ENCODE results near the gene PINK1.

The PINK1 gene

GRCh38 chr1:20614131-20614579 lies 19.1 kb upstream of the PINK1 start:
- Histone ChIP-seq H3K9ac (ENCODE audit: low read length) (no peak overlapping the region), H3K36me3 (ENCODE audit: control insufficient read depth, low read depth, low read length) (no peaks in the 10 kb centered on the region), H3K27me3 (ENCODE audit: control insufficient read depth, insufficient read depth, low read length) (no peaks in the 10 kb centered on the region), H3K4me1 (ENCODE audit: control insufficient read depth, low read depth, low read length) (peaks cover 11% of the 10 kb centered on the region), H3K27ac (ENCODE audit: low read length) (no peak overlapping the region), H3K4me3 (ENCODE audit: low read length) (no peak overlapping the region), H3K9me3 (ENCODE audit: control insufficient read depth, low read depth, low read length) (no peaks in the 10 kb centered on the region)

DNA sequence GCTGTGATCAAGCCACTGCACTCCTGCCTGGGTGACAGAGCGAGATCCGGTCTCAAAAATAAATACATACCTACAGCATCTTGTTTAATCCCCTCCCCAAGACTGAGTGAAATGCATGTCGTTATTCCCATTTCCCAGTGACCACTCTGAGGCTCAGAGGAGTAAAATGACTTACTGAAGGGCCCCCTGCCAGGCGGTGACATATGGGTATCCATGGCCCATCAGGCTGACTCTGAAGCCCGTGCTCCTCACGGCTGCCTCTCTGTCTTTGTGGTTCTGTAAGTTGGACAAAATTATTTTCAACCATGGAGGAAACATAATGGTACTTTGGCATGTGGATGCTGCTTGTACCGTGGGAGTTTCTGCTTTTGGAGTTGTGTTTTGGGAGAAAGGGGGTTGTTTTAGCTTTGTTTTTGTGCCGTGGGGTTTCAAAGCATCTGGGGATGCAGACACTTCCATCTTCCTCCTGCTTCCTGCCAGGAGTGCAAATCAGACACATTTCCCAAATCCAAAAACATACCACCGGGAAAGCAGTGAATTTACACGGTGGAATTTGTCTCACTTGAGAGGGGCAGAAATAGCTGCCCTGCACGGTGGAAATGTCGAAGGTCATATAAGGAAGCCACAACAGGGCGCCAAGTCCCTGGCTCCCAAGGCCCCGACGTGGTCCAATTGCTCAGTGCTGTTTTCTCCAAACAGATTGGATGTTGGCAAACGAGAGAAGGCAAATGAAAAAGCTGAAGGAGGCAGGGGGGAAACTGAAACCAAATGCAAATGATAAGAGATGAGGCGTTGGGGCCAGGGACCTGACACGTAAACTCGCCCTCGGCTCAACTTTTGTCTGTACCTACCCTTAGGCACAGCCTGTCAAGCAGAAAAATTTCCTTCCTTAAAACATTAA lies 17.1 kb upstream of the PINK1 start:
- peaks cover 6% of the 10 kb centered on the region for H3K4me1 ChIP-seq (ENCODE audit: control insufficient read depth, low read depth, low read length)
- no peak overlapping the region for H3K9ac ChIP-seq (ENCODE audit: low read length)
- H3K27ac ChIP-seq (ENCODE audit: low read length) = no peak overlapping the region
- H3K36me3 ChIP-seq (ENCODE audit: control insufficient read depth, low read depth, low read length) = no peaks in the 10 kb centered on the region
- no peaks in the 10 kb centered on the region for H3K27me3 ChIP-seq (ENCODE audit: control insufficient read depth, insufficient read depth, low read length)
- no peaks in the 10 kb centered on the region for H3K9me3 ChIP-seq (ENCODE audit: control insufficient read depth, low read depth, low read length)
- H3K4me3 ChIP-seq (ENCODE audit: low read length) = no peak overlapping the region

DNA sequence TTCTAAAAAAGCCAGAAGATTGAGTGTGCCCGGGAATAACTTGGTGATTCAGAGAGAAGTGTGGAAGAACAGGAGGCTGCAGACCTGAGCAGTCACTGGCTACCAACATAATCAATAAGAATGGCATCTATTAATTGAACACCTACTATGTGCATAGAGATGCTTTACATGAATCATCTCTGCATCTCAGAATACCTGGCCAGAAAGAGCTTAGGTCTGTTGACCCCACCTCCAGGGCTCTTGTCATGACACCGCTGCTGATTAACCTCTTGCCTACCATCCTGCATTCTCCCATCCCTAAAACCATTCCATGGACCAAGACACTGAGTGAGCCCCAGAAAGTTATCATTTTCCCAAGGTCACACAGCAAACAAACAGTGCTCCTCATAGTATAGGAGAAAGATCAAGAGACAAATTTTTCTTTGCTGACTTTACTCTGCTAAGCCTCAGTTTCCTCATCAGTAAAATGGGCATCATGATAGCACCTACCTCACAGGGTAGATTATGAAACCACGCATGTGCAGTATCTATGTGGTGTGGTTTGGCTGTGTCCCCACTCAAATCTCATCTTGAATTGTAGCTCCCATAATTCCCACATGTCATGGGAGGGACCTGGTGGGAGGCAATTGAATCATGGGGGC lies 16.3 kb upstream of the PINK1 start:
- peaks cover 6% of the 10 kb centered on the region for H3K4me1 ChIP-seq (ENCODE audit: control insufficient read depth, low read depth, low read length)
- no peaks in the 10 kb centered on the region for H3K36me3 ChIP-seq (ENCODE audit: control insufficient read depth, low read depth, low read length)
- H3K9ac ChIP-seq (ENCODE audit: low read length) = no peak overlapping the region
- H3K9me3 ChIP-seq (ENCODE audit: control insufficient read depth, low read depth, low read length) = no peaks in the 10 kb centered on the region
- no peak overlapping the region for H3K4me3 ChIP-seq (ENCODE audit: low read length)
- no peaks in the 10 kb centered on the region for H3K27me3 ChIP-seq (ENCODE audit: control insufficient read depth, insufficient read depth, low read length)
- no peak overlapping the region for H3K27ac ChIP-seq (ENCODE audit: low read length)

DNA sequence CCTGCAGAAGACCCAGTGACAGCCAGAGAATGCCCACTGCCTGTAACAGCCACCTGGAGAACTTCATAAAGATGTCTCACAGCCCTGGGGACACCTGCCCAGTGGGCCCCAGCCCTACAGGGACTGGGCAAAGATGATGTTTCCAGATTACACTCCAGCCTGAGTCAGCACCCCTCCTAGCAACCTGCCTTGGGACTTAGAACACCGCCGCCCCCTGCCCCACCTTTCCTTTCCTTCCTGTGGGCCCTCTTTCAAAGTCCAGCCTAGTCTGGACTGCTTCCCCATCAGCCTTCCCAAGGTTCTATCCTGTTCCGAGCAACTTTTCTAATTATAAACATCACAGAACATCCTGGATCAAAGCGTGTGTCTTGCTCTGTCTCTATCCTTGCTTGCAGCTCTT lies 14.7 kb upstream of the PINK1 start:
- H3K4me1 ChIP-seq (ENCODE audit: control insufficient read depth, low read depth, low read length) = peaks cover 3% of the 10 kb centered on the region
- H3K27me3 ChIP-seq (ENCODE audit: control insufficient read depth, insufficient read depth, low read length) = no peaks in the 10 kb centered on the region
- no peaks in the 10 kb centered on the region for H3K9me3 ChIP-seq (ENCODE audit: control insufficient read depth, low read depth, low read length)
- H3K36me3 ChIP-seq (ENCODE audit: control insufficient read depth, low read depth, low read length) = no peaks in the 10 kb centered on the region
- H3K27ac ChIP-seq (ENCODE audit: low read length) = no peak overlapping the region
- H3K9ac ChIP-seq (ENCODE audit: low read length) = no peak overlapping the region
- H3K4me3 ChIP-seq (ENCODE audit: low read length) = no peak overlapping the region

DNA sequence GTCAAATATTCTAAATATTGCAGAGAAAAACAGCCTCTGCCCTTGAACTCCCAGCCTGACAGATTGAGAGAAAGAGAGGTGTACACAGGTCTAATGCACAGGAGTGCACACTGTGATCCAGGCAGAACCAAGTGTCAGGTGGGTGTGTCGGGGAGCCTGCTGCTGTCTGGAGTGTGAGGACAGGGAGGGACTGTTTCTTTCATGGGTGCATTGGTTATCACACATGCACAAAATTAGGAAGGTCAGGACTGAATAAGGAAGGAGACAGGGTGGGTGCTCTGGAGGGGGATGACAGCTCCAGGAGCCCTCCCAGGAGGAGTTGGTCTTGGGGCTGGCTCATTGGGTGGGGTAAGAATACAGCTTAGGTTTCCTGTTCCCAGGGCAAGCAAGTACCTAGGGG lies 13.3 kb upstream of the PINK1 start:
- Histone ChIP-seq H3K9ac (ENCODE audit: low read length) (no peak overlapping the region), H3K9me3 (ENCODE audit: control insufficient read depth, low read depth, low read length) (no peaks in the 10 kb centered on the region), H3K4me3 (ENCODE audit: low read length) (no peak overlapping the region), H3K36me3 (ENCODE audit: control insufficient read depth, low read depth, low read length) (no peaks in the 10 kb centered on the region), H3K27ac (ENCODE audit: low read length) (no peak overlapping the region), H3K4me1 (ENCODE audit: control insufficient read depth, low read depth, low read length) (peaks cover 8% of the 10 kb centered on the region), H3K27me3 (ENCODE audit: control insufficient read depth, insufficient read depth, low read length) (no peaks in the 10 kb centered on the region)

- Histone ChIP-seq H3K36me3 (ENCODE audit: control insufficient read depth, low read depth, low read length) (no peaks in the 10 kb centered on the region), H3K9me3 (ENCODE audit: control insufficient read depth, low read depth, low read length) (no peaks in the 10 kb centered on the region), H3K27ac (ENCODE audit: low read length) (no peak overlapping the region), H3K4me1 (ENCODE audit: control insufficient read depth, low read depth, low read length) (peaks cover 16% of the 10 kb centered on the region), H3K4me3 (ENCODE audit: low read length) (no peak overlapping the region), H3K27me3 (ENCODE audit: control insufficient read depth, insufficient read depth, low read length) (no peaks in the 10 kb centered on the region), H3K9ac (ENCODE audit: low read length) (no peak overlapping the region)
Measured at GRCh38 chr1:20621012-20621411, 12.2 kb upstream of the PINK1 start.

- no peaks in the 10 kb centered on the region for H3K27me3 ChIP-seq (ENCODE audit: control insufficient read depth, insufficient read depth, low read length)
- H3K27ac ChIP-seq (ENCODE audit: low read length) = no peak overlapping the region
- H3K4me3 ChIP-seq (ENCODE audit: low read length) = no peak overlapping the region
- H3K36me3 ChIP-seq (ENCODE audit: control insufficient read depth, low read depth, low read length) = no peaks in the 10 kb centered on the region
- no peaks in the 10 kb centered on the region for H3K9me3 ChIP-seq (ENCODE audit: control insufficient read depth, low read depth, low read length)
- no peak overlapping the region for H3K9ac ChIP-seq (ENCODE audit: low read length)
- peaks cover 19% of the 10 kb centered on the region for H3K4me1 ChIP-seq (ENCODE audit: control insufficient read depth, low read depth, low read length)
Measured at GRCh38 chr1:20624709-20625108, 8.5 kb upstream of the PINK1 start.

GRCh38 chr1:20625176-20626097 lies 7.8 kb upstream of the PINK1 start:
- H3K27ac ChIP-seq (ENCODE audit: low read length) = peak overlapping the region; percentile 4
- H3K4me1 ChIP-seq (ENCODE audit: control insufficient read depth, low read depth, low read length) = peaks cover 19% of the 10 kb centered on the region
- H3K36me3 ChIP-seq (ENCODE audit: control insufficient read depth, low read depth, low read length) = no peaks in the 10 kb centered on the region
- no peaks in the 10 kb centered on the region for H3K27me3 ChIP-seq (ENCODE audit: control insufficient read depth, insufficient read depth, low read length)
- no peak overlapping the region for H3K9ac ChIP-seq (ENCODE audit: low read length)
- H3K4me3 ChIP-seq (ENCODE audit: low read length) = peak overlapping the region; percentile 18
- H3K9me3 ChIP-seq (ENCODE audit: control insufficient read depth, low read depth, low read length) = no peaks in the 10 kb centered on the region

DNA sequence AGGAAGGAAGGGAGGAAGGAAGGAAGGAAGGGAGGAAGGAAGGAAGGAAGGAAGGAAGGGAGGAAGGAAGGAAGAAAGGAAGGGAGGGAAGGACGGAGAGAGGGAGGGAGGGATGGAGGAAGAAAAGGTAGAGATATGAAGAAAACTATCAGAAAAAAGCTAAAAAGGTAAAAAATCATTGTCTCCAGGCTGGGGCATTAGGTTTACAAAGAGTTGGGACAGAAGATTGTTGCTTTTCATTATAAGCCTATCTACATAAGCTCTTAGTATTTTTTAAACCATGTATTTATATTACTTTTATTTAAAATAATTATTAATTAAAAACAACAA lies 7.2 kb upstream of the PINK1 start:
- Histone ChIP-seq H3K4me1 (ENCODE audit: control insufficient read depth, low read depth, low read length) (peaks cover 19% of the 10 kb centered on the region), H3K9ac (ENCODE audit: low read length) (no peak overlapping the region), H3K36me3 (ENCODE audit: control insufficient read depth, low read depth, low read length) (no peaks in the 10 kb centered on the region), H3K9me3 (ENCODE audit: control insufficient read depth, low read depth, low read length) (no peaks in the 10 kb centered on the region), H3K27ac (ENCODE audit: low read length) (no peak overlapping the region), H3K4me3 (ENCODE audit: low read length) (no peak overlapping the region), H3K27me3 (ENCODE audit: control insufficient read depth, insufficient read depth, low read length) (no peaks in the 10 kb centered on the region)

DNA sequence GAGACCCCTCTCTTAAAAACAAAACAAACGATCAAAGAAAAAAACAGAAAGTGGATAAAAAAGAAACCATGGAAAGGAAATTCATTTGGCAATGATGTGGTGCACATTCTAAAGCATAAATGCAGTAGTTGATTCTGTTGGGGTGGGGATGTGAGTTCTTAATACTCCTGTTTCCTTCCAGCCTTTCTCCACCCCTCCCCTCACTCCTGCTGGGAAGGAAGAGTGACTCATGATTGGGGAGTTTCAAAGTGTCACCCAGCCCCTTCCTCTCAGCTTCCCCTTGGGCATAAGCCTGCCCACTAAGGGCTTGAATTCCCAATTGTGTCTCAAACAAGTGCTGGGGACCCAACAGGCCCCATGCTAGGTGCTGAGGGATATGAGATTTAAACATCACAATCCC lies 6.7 kb upstream of the PINK1 start:
- no peak overlapping the region for H3K9ac ChIP-seq (ENCODE audit: low read length)
- H3K27me3 ChIP-seq (ENCODE audit: control insufficient read depth, insufficient read depth, low read length) = no peaks in the 10 kb centered on the region
- no peaks in the 10 kb centered on the region for H3K9me3 ChIP-seq (ENCODE audit: control insufficient read depth, low read depth, low read length)
- no peaks in the 10 kb centered on the region for H3K36me3 ChIP-seq (ENCODE audit: control insufficient read depth, low read depth, low read length)
- peaks cover 19% of the 10 kb centered on the region for H3K4me1 ChIP-seq (ENCODE audit: control insufficient read depth, low read depth, low read length)
- H3K4me3 ChIP-seq (ENCODE audit: low read length) = no peak overlapping the region
- H3K27ac ChIP-seq (ENCODE audit: low read length) = no peak overlapping the region

DNA sequence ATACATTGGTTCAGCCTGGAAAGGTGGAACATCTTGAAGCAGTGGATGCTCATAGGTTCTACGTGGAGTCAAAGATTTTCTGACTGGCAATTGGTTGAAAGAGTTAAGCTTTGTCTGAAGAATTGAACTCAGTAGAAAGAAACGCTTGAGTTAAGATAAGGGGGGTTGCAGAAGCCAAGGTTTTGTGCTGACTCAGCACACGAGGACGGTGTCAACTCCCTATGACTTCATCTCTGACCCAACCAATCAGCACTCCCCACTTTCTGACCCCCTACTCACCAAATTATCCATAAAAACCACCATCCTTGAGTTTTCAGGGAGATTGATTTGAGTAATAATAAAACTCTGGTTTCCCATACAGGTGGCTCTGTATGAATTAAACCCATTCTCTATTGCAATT lies 2.5 kb upstream of the PINK1 start:
- Histone ChIP-seq H3K4me3 (ENCODE audit: low read length) (no peak overlapping the region), H3K27ac (ENCODE audit: low read length) (no peak overlapping the region), H3K9ac (ENCODE audit: low read length) (no peak overlapping the region), H3K36me3 (ENCODE audit: control insufficient read depth, low read depth, low read length) (no peaks in the 10 kb centered on the region), H3K4me1 (ENCODE audit: control insufficient read depth, low read depth, low read length) (peaks cover 4% of the 10 kb centered on the region), H3K27me3 (ENCODE audit: control insufficient read depth, insufficient read depth, low read length) (peaks cover 9% of the 10 kb centered on the region), H3K9me3 (ENCODE audit: control insufficient read depth, low read depth, low read length) (no peaks in the 10 kb centered on the region)

Measured in iPS-18a (cell line).